Uterus (tissue), 4 donors: Measurements from ENCODE around the gene GHRH. TPM values are rescaled to one million over a fixed set of nuclear protein-coding genes. Genes with fewer than 3 reads are reported as not detected.

ENCODE experiments used
- DNase-seq, 2 donors: peaks; one replicate each; pipeline ENCODE4 v3.0.0-alpha.2; 2019 to 2020
- H3K27ac ChIP-seq, 2 donors: fragments of 200-600 bp; sonication (generic); 1 replicate in 1 of 2; 2 replicates in 1 of 2; pipeline ENCODE4 v1.5.1; 2016 to 2018
- H3K27me3 ChIP-seq, 2 donors: fragments of 200-600 bp; sonication (generic); one replicate each; pipeline ENCODE4 v1.5.1; 2018 to 2019; ENCODE audit warnings: control low read depth in 1 of 2
- H3K36me3 ChIP-seq, 2 donors: fragments of 200-600 bp; sonication (generic); one replicate each; pipeline ENCODE4 v1.5.1; 2019; ENCODE audit warnings: control low read depth in 1 of 2
- H3K4me1 ChIP-seq, 2 donors: fragments of 200-600 bp; sonication (generic); one replicate each; pipeline ENCODE4 v1.5.1; 2018 to 2019; ENCODE audit warnings: control low read depth in 1 of 2
- H3K4me3 ChIP-seq, 2 donors: fragments of 200-600 bp; sonication (generic); 1 replicate in 1 of 2; 2 replicates in 1 of 2; pipeline ENCODE4 v1.5.1; 2018 to 2019; ENCODE audit warnings: mild to moderate bottlenecking in 1 of 2
- H3K9me3 ChIP-seq, 2 donors: fragments of 200-600 bp; sonication (generic); one replicate each; pipeline ENCODE4 v1.5.1; 2019; ENCODE audit warnings: control low read depth in 1 of 2
- CTCF ChIP-seq, 4 experiments: fragments of 200-600 bp in 2 of 4; fragments of 450-650 bp in 2 of 4; sonication (generic) in 2 of 4; IDR thresholded peaks; one replicate each; pipeline ENCODE4 v1.5.1; 2016 to 2019; ENCODE audit warnings: antibody characterized with exemption in 4 of 4, mild to moderate bottlenecking in 2 of 4, moderate library complexity in 1 of 4
- POLR2A ChIP-seq, 2 donors: fragments of 450-650 bp; IDR thresholded peaks; one replicate each; pipeline ENCODE4 v1.6.1; 2016; ENCODE audit warnings: antibody characterized with exemption in 2 of 2, mild to moderate bottlenecking in 1 of 2, moderate library complexity in 1 of 2
- intact Hi-C: fragments of 100-400 bp; cut with DNase I; formaldehyde crosslinking; loops from one replicate; pipeline ENCODE4 v1.15.1; 2023; ENCODE audit warnings: low total_unique reads
- total RNA-seq, 4 donors: library from RNA; depleted of rRNA in 3 of 4; stranded (reverse); fragments of >200 nt in 3 of 4; gene quantifications; one replicate each; pipeline versions ENCODE4 v1.1.0 to v1.2.4, GENCODE V29; 2014 to 2023
- donor health status: DM: yes; HTN: yes; CAD: no.

Gene GHRH
- total RNA-seq, 4 donors from 2014 or later, result not detected

- TF ChIP-seq POLR2A (IDR thresholded peaks at IDR 0.05) (no peak), CTCF (IDR thresholded peaks at IDR 0.05) (no peak)
- intact Hi-C loops, result loop anchor here (5.0 kb wide), 1 partner anchor 98 kb away; no protein-coding TSS in a partner anchor
- DNase-seq, result no peak
These were observed 23.1 kb upstream of the GHRH start for GRCh38 chr20:37284691-37285161.

GRCh38 chr20:37283530-37284195, 22.0 kb upstream of the GHRH start:
- intact Hi-C loops, result loop anchor here (5.0 kb wide), 1 partner anchor 99 kb away; no protein-coding TSS in a partner anchor

More at GRCh38 chr20:37284691-37285161, 23.1 kb upstream of the GHRH start:
- no peak overlapping the region for H3K27ac ChIP-seq
- no peaks in the 10 kb centered on the region for H3K36me3 ChIP-seq
- no peak overlapping the region for H3K4me3 ChIP-seq
- H3K27me3 ChIP-seq, result no peaks in the 10 kb centered on the region
- H3K4me1 ChIP-seq, result no peaks in the 10 kb centered on the region
- H3K9me3 ChIP-seq, result no peaks in the 10 kb centered on the region

GRCh38 chr20:37282556-37282955, 20.9 kb upstream of the GHRH start:
- intact Hi-C loops, result loop anchor here (5.0 kb wide), 1 partner anchor 100 kb away; no protein-coding TSS in a partner anchor
- H3K4me1 ChIP-seq, result no peaks in the 10 kb centered on the region
- no peaks in the 10 kb centered on the region for H3K9me3 ChIP-seq
- H3K27ac ChIP-seq, result peak overlapping the region; percentile 46 to 55
- no peaks in the 10 kb centered on the region for H3K27me3 ChIP-seq
- no peak overlapping the region for H3K4me3 ChIP-seq
- H3K36me3 ChIP-seq, result no peaks in the 10 kb centered on the region
- peak; percentile 50 to 65 for DNase-seq
- TF ChIP-seq CTCF (IDR thresholded peaks at IDR 0.05) (peak; percentile 60 to 73 (median 68)), POLR2A (IDR thresholded peaks at IDR 0.05) (no peak)

More at GRCh38 chr20:37283530-37284195, 22.0 kb upstream of the GHRH start:
- DNase-seq, result no peak
- Histone ChIP-seq H3K36me3 (no peaks in the 10 kb centered on the region), H3K27ac (no peak overlapping the region), H3K4me3 (no peak overlapping the region), H3K9me3 (no peaks in the 10 kb centered on the region), H3K27me3 (no peaks in the 10 kb centered on the region), H3K4me1 (no peaks in the 10 kb centered on the region)
- no peak for TF ChIP-seq CTCF (IDR thresholded peaks at IDR 0.05)

- no peak for DNase-seq
- TF ChIP-seq POLR2A (IDR thresholded peaks at IDR 0.05), result no peak
- TF ChIP-seq CTCF (IDR thresholded peaks at IDR 0.05), result no peak
These were observed 18.8 kb upstream of the GHRH start for GRCh38 chr20:37280403-37280802.

GRCh38 chr20:37279820-37280219, 18.2 kb upstream of the GHRH start:
- no peaks in the 10 kb centered on the region for H3K27me3 ChIP-seq
- no peak for DNase-seq
- no peaks in the 10 kb centered on the region for H3K9me3 ChIP-seq
- TF ChIP-seq CTCF (IDR thresholded peaks at IDR 0.05) (no peak), POLR2A (IDR thresholded peaks at IDR 0.05) (no peak)
- intact Hi-C loops, result loop anchor here (5.0 kb wide), 1 partner anchor 102 kb away; no protein-coding TSS in a partner anchor
- no peaks in the 10 kb centered on the region for H3K4me1 ChIP-seq
- H3K4me3 ChIP-seq, result no peak overlapping the region
- H3K27ac ChIP-seq, result no peak overlapping the region
- no peaks in the 10 kb centered on the region for H3K36me3 ChIP-seq

More at GRCh38 chr20:37280403-37280802, 18.8 kb upstream of the GHRH start:
- no peaks in the 10 kb centered on the region for H3K9me3 ChIP-seq
- H3K36me3 ChIP-seq, result no peaks in the 10 kb centered on the region
- intact Hi-C loops, result loop anchor here (5.0 kb wide), 1 partner anchor 102 kb away; no protein-coding TSS in a partner anchor
- no peak overlapping the region for H3K4me3 ChIP-seq
- H3K4me1 ChIP-seq, result no peaks in the 10 kb centered on the region
- H3K27ac ChIP-seq, result no peak overlapping the region
- no peaks in the 10 kb centered on the region for H3K27me3 ChIP-seq
